Activated CD4-positive, alpha-beta T cell treated with anti-CD3 and anti-CD28 coated beads, Interleukin-2, amount 50 U/mL, for 48 hours (primary cell): ENCODE results near the gene CADPS2.

Experiments
- DNase-seq, 2 experiments: peaks; one replicate each; pipeline ENCODE4 v3.0.0-alpha.2; 2020

The CADPS2 gene

DNA sequence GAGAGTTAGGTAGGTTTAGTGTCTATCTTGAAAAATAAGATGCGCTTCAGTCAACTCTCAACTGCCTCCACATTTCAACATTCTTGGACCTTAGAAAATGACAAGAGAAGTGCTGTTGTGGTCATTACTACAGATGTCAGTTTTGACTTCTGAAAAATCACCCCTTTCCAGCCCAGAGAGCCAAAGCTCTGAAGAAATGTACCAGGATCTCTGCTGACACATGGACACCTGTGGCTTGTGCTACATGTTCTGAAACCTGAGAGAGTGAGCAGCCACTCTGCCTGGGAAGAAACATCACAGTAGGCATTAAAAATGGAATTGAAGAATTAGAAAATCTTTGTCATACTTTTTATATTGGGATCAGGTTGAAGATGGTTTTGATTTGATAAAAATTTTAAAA, 545.8 kb downstream of the CADPS2 start:
- no peak for DNase-seq

DNA sequence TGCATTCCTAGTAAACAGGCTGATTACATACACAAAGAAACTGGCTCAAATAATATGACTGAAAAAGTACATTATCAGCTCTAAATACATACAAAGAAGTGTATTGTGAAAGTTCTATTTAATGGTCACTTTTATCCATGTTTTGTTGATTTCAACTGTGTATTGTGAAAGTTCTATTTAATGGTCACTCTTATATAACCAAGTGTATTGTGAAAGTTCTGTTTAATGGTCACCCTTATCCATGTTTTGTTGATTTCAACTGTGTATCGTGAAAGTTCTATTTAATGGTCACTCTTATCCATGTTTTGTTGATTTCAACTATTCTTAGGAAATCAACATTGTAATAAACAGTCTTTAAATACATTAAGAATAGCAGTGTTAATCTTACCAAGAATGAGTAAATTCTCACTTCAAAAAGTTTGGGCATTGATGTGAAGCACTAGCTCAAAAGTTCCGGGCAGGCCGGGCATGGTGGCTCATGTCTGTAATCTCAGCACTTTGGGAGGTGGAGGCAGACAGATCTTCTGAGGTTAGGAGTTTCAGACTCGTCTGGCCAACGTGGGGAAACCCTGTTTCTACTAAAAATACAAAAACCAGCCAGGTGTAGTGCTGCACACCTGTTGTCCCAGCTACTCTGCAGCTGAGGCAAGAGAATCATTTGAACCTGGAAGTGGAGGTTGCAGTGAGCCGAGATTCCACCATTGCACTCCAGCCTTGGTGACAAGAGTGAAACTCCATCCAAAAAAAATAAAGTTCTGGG, 546.9 kb downstream of the CADPS2 start:
- no peak for DNase-seq

DNA sequence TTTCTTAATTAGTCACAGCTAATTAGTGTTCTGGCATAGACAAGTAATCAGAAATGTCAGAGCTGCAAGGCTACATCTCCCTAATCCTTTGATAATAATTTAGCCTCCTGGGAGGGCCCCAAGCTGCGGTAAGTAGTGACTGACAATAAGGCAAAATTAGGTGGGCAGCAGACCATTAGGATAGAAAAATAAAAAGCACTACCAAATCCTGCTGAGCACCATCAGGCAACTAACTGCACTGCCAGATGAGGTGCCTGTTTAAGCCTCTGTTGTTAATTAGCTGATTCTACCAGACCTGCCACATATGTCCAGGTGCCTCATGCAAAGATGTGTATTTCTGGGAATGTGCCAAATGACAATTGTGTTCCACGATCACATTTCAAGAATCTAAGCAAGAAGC, 549.2 kb downstream of the CADPS2 start:
- DNase-seq = no peak

DNA sequence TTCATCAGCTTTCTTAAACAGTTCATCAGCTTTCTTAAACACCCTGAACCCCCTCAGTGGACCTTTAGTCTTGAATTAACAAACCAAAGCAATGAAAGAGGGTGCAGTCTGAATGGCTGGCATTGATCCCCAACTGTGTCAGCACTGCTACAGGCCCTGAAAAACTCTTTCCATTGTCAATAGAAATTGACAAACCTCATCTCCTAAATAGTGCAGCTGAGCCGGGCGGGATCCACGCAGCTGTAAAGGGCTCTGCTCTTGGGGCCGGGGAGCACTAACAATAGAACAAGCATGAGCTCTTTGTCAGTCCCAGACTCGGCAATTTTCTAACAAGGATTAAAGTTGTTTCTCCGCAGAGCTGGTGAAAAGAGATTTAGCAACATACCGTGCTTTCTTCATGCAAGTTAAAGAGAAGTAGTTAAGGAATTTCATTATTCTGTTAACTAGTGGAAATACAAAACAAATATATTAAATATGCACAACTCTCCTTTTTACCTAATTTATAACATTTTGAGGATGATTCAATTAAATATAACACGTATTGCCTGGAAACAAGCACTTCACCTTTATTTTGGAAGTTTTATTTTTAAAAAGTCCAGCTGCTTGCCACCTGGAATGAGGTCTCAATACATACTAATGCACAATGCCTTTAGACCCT, 557.0 kb downstream of the CADPS2 start:
- no peak for DNase-seq

DNA sequence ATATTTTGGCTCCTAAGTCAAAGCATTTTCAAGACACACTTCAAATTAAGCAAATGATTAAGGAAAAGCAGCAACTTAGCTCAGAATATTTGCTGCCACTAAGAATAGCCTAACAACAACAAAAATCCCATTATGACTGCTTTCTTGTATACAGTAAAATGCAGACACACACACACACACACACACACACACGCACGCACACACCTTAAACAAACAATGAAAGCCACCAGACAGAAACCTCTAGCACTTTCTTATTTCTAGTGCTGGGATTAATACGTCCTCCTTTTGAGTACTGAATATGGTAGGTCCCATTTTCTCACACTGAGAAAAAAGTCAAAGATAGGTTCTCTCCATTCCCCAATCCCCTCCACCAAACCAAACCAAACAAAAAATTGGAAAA, 558.3 kb downstream of the CADPS2 start:
- DNase-seq = no peak

DNA sequence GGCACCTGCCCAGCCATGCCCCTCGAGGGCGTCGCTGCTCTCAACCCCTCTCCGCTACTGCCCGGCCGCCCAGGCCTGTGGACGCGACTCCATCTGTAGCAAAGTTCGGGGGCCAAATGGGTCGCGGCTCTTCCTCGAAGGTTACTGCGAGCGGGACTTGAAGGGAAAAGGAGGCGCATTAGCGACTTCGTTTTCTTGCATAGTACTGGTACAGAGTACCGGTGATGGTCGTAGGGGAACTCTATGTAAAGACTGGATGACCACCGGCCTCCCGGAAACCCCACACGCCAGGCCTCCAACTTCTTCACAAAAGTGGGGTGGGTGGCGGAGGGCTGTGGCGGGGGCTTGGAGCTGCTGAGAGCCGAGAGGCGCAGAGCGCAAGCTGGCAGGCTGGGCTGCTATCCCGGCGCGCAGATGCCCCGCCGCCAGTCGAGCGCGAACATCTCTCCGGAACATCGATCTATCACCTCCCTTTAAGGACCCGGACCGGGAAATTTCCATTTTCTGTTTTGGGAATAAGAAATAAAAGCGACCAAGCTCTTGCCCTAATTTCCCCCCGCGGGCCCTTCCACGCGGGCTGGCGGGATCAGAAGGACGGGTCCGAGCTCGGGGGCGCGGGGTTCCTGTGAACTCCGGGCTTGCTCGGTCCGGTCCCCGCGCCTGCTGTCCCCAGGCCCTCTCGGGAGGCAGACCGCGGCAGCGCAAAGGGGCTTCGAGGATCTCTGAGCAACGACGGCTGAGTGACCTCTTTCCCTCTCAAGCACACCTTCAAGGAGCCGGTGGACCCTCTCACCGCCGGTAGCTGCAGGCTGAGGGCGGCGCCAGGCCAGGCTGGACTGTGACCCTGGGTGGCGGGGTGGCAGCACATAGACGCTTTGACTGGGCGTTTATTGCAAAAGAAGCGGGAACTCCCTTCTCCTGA, 569.5 kb downstream of the CADPS2 start:
- no peak for DNase-seq

DNA sequence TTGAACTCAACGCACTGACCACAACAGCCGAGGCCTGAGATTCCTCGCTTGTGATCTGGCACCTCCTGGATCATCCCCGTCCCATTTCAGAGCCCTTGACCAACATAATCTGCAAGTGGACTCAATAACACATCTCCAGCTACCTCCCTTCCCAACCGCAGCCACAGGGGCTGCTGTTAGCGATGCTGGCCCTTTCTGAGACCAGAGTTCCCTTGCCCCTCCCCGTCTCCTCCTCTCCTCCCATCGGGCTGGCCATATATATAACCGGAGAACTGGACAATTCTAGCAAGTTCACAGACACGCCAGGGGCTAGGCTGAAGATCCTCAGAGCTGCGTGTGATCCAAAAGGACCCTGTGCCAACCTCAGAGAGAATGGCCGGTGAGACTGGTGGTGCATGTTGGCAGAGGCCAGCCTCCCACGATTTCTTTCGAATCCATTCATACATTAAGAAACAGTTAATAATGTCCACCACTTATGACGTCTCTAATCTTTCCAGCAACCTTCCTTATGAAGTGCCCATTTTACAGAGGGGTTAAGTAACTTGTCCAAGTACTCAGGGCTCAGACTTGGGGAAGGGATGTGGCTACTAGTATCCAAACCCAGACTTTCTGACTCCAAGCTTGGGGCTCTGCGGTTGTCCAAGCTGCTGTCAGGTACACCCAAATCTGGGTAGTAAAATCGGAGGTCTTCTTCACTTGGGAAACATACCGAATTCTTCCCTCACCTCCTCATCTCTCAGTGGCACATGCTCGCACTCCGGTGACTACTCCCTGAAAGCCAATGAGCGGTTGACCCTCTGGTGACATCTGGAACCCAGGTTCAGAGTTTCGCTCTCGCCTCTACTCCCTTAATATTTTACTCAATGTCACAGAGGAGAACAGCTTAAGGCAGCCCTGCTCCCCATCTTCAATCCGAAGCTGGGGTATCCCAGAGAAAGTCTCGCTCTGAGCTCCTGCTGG, 570.5 kb downstream of the CADPS2 start:
- DNase-seq = no peak

DNA sequence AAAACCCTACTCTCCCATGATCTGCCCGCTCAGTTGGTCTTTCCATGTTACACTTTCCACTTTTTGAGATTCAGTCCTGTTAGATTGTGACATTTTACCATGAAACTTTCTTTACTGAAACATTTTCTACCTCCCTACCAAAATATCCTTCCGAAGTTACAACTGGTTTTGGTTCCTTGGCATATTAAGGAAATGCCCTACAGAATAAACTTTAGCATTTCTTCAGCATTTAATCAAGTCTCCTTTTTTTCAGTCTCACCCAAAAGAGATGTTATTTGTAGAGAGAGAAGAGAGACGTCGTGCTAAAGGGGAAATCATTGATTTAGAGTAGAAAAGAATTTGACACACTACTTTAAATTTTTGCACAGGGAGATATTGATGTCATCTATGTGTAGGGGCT, 572.0 kb downstream of the CADPS2 start:
- DNase-seq = no peak

DNA sequence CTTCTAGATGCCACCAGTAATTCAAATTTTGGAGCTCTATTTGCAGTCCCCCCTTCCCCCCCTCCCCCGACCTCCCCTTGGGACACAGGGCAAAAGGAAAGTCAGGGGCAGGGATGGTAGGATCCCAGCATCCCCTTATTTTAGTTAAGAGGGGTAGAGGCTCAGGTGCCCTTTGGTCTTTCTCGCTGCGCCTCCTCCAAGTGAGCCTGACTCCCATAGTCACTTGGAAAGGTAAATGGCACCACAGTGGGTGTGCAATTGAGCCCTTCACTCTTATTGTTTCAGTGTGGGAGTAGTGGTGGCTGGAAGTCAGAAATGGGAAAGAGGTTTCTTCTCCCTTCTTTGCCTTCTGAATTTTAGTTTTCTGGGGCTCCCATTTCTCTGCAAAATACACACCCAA, 573.5 kb downstream of the CADPS2 start:
- DNase-seq = no peak

DNA sequence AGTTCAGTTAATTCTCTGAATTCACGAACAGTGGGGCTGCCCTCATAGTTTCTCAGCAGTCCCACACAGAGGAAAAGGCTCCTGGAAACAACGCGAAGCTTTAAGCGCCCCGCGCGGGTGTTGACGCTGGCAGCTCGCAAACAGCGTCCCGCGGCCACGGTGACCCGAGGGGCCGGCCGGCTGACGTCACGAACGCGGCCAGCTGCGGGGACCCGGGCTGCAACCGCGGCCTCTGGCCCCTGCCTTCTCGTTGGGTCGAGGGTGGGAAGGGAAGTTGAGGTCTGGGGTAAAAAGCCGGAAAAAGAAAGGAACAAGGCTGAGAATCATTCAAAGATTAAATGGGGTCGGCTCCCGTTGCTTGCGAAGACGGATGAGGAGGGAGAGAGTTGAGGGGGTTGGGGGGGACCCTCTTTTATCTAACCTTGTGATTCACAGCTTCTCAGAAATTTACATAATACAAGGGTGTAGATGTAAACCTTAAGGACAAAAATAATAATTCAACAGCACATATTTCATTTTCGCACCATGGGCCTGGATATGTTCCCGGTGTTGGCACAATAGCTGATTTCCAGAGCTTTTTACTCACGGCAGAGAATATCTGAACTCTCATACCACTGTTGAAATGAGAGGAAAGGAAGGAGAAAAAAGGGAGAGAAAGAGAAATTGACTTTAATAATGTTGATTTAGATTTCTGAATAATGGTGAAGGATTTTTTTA, 574.4 kb downstream of the CADPS2 start:
- DNase-seq = no peak

DNA sequence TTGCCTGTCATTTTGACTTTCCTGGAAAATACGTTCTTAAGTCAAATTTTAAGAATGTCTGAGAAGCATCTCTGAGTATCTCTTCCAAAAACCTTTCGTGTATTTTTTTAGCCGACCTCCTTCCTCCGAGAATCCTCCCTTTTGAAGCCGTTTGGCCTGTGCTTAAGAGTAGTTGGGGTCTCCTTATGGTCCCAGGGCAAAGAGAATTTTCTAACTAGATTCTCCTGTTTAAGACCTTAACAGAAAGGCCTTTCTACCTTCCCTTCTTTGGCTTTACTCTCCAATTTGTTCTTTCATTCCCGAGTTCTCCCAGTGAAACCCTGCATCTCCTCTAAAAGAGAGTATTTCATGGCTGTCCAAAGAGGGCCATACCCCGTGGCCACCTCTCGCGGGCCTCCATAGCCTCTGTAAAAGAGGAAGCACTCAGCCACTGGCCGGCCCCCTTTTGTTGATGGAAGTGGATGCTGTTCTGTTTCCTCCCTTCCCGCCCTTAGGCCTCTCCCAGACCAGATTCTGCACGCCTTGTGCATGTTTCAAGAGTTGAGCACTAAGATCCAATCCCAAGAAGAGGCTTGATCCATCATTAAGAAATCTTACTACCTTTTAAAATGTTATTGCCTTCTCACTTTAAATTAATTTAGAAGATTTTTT, 575.1 kb downstream of the CADPS2 start:
- no peak for DNase-seq

DNA sequence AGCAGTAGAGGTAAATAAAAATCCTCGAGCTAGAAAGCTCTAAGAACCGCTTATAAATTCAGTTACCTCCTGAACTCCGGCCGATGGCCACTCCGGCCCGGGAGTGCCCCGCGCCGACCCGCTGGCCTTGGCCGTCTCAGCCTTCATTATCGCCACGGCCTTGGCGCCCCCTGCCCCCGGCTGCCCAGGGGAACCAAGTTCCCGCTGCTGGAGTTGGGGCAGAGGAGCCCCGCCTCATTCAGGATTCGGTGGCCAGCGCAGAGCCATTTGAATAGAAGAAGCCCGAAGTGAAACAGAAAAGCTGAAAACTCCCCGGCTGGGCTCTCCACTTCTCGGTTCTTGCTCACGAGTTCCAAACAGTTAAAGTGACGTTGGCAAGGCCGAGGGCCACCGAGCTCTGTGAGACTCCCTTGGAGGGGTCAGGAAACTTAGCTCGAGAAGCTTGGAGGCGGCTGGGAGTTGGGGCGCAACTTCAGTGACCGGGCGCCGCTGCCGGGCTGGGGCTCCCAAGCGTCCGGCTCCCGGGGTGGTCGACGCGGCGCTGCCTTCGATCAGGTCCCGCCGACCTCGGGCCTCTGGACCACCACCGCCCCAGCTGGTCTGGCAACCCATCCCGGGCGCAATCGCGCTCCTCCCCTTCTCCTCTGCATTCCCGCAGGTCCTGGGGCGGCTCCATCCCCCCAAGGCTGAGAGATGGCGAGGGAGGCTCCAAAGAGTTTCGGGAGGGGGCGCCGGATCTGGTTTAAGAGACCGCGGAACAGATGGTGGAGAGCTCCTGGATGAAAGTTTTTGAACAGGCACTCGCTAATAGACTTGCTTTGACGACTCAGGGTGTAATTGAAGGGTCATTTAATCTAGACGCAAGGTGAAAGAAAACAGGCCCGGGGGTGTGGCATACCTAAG, 575.9 kb downstream of the CADPS2 start:
- no peak for DNase-seq

DNA sequence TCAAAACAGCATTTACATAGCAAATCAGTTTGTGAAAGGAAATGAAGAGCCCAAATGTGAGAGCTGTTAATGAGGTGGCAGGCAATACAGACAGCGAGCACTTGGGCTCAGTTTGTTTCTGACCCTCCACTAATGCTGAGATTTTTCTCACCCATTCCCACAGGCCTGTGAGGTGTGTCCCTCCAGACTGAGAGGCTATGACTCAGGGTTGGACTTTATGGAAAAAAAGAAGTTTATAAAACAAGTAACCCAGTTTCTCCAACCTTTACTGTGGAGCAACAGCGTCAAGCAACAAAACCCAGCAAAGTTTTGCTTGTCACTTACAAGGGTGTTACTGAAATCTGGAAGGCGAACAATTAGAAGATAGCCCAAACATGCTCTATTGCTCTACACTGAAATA, 576.8 kb downstream of the CADPS2 start:
- DNase-seq = no peak

DNA sequence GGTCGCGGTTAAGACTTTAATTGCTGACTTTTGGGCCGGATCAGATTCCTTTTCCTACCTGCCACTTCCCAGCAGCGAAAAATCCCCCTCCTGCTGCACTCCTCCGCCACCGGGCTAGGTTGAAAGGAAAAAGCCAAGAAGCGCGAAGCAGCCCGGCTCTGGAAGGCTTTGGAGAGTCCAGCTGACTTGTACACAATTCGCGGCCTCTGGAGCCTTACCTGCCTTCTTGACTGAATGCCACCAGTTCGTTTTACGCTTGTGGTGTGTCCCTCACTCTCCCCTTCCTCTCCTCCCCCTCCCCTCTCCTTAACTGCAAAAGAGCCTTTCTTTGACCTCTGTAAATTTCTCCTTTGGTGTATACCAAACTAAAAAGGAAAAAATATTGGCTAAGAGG, 579.0 kb downstream of the CADPS2 start:
- DNase-seq = no peak

DNA sequence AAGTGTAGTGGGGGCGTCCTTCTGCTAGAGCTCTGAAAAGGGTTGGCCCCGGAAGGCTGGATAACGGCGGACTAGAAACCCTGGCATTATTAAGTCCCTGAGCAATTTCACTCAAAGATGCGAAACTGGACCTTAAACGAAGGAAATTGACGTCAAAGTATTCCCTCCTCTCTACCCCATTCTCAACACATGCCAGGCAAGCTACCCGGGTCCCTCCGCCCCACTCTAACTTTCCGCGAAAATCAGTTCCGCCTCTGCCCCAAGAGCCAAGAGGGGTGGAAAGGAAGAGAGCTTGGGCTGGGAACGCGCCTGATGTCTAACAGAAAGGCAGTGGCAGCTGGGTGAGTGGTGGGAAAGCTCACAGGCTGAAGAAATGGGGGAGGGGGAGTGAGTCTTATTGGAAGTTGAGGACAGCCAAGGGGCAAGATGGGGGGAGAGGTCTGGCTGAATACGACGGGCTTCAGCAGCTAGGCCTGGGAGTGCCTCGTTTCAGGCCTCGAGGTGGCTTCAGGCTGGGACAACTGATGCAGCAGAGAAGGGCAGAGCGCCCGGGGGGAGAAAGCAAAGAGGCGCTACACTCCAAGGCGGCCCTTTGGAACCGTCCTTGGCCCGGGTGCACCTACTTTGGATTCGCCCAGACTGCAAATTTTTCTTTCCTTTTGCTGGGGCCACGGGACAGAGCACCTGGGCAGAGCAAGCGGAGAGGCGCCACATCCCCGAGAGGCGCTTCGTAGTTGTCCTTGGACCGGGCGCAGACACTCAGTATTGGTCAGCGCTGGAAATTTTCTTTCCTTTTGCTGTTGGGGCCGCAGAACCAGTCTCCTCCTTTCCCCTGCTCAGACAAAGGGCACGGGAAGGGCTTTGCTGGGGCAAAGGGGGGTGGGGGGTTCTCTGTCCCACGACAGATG, 579.7 kb downstream of the CADPS2 start:
- DNase-seq = no peak

DNA sequence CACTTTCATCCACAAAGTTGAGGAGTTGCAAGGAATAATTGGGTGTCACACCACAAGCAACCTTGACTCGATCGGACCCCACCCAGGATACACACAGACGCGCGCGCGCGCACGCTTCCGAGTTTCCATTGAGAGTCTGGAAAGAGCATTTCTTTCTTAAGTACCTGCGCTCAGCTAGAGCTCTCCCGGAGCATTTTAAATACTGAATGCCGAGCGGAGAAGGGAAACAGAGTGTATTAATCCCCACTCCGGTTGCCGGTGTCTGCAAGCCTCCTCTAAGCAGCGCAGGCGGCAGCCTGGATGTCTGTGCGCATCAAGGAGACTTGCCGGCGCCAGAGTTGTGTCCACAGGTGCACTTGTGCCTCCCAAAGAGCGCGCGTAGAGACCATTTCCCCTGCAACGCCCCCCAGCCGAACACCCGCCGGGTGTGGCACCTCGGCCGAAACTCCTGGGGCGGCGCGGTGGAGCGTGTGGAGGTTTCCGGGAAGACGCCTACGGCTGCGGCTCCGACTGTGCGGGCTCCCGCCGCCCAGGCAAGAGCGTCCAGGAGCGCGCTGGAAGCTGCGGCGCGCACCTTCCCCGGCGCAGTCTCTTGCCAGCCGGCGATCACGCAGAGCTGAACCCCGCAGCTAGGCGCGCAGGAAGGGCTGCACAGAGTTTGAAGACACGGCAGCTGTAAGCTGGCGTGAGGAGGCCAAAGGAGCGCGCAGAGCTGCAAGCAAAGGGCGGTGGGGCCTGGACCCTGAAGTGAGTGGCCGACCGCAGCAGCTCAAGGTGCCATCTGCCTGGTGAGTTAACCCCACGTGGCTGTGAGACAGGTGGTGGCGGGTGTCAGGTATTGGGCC, 580.6 kb downstream of the CADPS2 start:
- DNase-seq = no peak

DNA sequence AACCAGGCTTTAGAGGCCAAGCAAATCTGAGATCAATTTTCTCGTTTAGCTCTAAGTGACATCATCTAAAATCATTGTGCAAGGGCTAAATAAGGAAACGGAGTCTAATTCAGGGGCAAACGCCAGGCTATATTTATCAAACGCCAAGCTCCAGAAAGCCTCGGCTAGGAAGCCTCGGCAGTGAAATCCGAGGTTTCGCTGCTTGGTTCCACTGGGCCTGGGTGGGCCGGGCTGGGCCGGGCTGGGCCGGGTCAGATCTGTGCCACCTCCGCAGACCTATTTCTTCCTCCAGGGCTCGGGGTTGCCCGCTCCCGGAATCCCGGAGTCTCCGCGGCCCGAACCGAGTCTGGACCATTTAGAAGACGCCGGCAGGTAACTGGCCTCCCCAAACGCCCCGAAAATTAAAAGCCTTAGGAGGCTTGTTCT, 581.3 kb downstream of the CADPS2 start:
- DNase-seq = no peak
